GM19324 (cell line): ENCODE results near the gene CADM3.

ENCODE experiments used
- ATAC-seq: cut with Tn5 transposase; IDR thresholded peaks from one replicate; pipeline ENCODE4 v1.9.1; 2021; ENCODE audit warnings: mild to moderate bottlenecking, moderate library complexity; ENCODE audit not compliant: unreplicated experiment, low FRiP score

CADM3 gene, protein sequence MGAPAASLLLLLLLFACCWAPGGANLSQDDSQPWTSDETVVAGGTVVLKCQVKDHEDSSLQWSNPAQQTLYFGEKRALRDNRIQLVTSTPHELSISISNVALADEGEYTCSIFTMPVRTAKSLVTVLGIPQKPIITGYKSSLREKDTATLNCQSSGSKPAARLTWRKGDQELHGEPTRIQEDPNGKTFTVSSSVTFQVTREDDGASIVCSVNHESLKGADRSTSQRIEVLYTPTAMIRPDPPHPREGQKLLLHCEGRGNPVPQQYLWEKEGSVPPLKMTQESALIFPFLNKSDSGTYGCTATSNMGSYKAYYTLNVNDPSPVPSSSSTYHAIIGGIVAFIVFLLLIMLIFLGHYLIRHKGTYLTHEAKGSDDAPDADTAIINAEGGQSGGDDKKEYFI

DNA sequence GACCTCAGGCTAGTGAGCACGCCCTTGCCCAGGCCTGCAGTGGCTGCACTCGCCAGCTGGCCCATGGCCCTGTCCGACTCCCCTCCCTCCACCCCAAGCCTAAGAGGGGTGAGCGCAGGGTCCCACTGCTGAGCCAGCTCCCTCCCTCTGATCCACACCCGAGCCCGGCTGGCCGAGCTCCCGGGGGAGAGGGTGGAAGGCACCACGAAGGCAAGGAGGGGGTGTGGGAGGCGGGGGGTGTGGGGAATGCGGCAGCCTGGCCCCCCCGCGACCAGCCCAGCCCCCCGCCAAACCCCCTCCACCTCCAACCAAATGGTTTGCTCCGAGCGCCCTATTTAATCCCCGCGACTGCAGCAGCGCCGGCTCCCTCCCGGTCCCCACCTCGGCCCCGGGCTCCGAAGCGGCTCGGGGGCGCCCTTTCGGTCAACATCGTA, at the start of gene CADM3:
Gene CADM3 (plus strand): TSS at position 362 of the 434 bp plus-strand sequence. CDS start 151 bp downstream, outside the sequence.
- ATAC-seq: no peak

DNA sequence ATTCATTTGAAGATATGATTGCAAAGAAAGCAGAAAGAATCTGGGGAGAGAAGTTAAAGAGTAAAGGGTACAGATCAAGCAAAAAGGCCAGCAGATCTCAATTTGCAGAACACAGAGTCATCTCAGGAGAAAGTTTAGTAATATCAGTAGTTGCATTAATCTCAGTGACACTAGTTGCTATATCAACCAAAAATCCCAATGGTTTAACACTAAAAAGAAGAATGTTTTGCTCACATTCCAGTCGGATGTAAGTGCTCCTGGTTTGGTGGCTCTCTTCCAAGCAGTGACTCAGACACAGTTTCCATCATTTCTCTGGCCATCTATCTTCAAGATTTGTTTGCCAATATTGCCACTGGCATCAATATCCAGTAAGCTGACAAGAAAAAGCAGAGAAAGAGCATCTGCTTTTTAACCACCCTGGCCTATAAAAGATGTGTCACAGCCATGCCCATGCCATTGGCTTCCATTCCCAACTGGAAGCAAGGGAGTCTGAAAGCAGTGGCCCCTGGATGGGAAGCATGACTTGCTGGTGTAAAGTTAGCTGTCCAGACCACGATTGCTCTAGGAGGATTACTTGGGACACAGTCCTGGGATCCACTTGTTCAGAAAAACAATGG, 49.3 kb upstream of the CADM3 start:
- no peak for ATAC-seq

DNA sequence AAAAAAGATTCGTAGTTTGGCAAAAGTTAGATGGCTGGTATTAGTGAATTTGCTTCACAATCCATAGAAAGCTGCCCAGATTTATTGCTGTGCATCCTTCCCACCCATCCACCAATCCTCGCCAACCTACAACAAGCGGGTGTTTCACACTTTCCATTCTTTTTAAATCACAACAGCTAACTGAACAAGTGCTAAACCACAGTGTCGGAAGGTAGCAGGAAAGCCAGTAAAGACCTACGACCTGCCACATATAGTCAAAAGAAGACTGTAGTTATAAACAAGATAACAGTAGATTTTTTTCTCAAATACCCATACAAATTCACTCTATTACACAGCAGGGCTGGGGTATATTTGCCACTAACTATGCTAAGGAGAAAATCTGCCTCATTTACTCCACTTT, 47.8 kb upstream of the CADM3 start:
- no peak for ATAC-seq

DNA sequence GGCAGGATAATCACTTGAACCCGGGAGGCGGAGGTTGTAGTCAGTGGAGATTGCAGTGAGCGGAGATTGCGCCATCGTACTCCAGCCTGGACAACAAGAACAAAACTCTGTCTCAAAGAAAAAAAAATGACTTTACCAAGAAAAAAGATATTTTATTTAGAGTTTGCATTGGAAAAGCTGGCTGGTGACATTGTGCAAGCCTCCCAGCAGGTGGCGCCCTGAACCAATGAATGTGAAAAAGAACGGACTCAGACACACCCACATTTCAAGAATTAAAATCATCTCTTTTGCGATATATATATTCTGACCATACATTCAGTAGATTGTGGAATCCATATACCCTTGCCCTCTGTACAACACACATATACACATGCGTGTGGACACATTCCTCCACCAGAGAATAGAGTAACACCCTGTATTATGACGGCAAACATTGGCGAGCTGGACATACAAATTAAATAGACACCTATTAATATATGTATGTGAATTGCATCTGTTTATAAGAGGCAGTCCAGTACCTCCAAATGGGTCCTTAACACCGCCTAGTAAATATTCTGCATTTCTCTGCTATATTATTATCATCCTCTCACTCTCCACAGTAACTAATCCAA, 39.0 kb upstream of the CADM3 start:
- ATAC-seq: no peak

DNA sequence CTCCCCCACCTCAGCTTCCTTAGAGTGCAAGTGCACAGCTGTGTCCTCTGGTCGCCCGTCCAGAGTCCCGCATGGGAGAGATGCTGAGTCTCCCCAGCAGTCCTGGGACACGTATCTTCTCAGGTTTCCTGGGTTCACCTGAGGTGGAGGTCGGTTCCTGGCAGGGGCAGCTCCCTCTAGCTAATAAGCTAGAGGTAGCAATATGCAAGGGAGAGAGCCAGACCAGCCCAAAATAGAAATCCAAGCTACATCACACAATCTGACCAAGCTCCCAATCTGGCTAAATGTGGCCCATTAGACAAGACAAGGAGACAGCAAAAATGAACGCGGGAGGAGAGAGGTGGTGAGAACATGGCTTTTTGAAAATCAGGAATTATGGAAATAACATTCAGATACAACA, 30.9 kb upstream of the CADM3 start:
- ATAC-seq: no peak

DNA sequence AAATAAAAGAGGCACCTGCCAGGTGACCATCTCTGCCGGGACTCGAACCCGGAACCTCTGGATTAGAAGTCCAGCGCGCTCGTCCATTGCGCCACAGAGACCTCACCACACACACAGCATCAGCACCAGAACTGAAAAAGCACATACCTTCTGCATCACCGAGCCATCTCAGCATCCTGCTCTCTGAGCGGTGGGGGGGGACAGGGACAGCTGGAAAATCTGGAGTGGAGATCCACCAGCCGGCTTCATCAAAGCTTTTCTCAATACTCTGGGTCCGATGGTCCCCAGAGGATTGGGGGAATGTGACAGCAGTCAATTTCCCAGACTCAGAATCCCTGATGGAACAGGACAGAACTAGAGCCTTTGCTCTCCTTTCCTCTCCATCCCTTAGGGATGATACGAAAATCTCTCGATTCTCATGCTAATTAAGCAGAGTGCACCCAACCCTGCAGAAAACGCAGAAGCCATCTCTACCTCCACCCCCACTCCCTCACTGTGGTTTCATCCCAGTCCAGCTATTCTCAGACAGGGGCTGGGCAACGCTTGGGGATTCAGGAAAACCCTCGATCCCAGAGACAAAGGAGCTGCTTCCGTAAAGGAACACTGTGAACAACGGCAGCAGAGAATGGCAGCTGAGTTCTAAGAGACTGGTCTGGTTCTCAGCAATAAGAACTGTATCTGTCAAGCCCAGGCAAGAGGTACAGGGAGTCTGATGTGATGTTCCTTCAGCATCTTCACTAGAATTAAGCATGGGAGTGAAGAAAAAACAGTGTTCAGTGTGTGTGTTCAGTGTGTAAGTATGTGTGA, 29.6 kb upstream of the CADM3 start:
- no peak for ATAC-seq

DNA sequence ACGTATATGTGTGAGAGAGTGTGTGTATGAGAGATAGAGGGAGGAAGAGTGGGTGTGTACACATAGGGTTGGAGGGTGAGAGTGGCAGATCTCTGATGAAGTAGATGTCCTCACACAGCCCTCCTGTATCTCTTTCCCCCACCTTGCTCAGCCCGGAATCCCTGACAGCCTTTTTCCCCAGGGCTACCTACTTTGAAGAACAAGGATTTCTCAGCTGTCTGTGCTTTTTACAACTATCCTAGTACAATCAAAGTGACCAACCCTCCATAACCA, 29.1 kb upstream of the CADM3 start:
- no peak for ATAC-seq

DNA sequence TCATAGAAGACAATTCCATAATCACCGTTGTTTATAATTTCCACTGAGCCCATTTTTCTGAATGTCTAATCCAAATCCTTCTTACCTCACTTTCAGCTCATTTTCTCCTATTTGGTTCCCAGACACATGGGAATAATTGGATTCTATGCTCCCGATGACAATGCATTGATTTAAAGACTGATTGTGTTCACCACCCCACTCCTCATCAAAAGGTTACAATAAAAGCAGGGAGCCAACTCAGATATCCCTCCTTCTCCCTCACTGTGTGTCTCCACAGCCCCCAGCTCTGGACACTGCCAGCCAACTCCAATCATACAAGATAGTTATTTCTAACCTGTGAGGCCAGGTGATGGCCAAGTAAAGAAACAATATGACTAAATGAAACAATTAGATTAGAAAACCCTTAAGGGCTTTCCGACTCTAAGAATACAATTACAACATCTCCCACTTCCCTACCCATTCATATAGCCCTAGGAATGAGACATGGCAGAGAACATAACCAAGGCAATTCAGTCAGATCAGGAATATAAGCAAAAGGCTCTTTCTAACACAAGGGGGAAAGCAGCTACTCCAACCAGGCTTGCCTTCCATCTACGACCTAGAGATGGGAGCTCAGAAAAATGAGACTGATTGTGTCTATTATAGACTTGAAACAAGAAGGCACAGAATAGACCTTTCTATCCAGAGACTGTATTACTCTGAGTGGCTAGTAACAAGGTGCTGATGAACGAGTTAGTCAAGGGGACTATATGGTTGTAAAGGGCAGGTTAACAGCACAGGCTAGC, 28.5 kb upstream of the CADM3 start:
- ATAC-seq: no peak

DNA sequence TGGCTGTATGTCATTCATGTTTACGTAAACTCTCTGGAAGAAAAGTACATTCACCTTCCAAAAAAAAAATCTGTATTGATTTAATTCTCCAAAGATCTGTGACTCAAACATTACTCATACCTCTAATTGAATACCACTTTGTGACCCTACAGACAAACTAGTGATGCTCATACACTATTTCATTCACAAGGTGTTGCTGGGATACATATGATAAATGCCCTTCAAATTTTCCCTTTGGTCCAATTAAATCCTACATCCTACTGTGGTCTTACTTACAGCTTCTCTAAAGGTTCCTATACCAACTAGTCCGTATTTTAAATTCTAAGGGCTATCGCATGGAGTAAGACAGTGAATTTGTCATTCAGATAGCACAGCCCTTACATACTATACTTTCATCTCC, 26.8 kb upstream of the CADM3 start:
- ATAC-seq: no peak

DNA sequence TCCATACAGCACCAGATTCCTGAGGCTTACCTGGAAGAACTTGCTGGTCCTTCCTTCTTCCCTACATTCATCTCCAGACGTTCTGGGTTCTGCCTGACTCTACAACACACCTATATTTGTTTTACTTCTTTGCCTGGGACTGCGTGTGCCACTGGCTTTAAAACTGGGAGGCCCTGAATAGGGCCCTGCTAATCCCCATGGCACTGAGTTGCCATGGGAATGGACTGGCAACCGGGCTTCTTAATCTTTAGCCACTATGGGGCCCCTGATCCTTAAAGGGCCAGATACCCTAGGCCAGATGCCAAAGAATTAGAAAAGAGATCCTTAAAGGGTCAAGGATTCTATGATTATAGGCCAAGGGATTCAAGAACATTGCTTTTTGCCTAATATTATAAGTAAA, 24.4 kb upstream of the CADM3 start:
- no peak for ATAC-seq

DNA sequence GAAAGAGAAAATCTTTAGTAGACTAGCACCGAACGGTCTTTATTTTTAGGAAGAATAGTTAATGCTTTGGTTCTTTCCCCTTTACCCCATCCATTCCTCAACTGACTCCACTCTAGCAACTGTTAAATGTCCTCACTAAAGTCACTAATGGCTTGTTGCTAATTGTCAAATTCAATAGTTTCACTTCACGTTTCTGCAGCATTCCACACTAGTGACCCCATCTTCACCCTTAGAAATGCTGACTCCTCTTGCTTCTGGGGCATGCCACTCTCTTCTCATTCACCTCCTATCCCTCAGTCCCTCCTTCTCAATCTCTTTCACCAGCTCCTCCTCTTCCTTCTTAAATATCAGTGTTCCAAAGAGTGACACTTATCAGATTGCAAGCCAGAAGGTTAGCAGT, 19.4 kb upstream of the CADM3 start:
- no peak for ATAC-seq

DNA sequence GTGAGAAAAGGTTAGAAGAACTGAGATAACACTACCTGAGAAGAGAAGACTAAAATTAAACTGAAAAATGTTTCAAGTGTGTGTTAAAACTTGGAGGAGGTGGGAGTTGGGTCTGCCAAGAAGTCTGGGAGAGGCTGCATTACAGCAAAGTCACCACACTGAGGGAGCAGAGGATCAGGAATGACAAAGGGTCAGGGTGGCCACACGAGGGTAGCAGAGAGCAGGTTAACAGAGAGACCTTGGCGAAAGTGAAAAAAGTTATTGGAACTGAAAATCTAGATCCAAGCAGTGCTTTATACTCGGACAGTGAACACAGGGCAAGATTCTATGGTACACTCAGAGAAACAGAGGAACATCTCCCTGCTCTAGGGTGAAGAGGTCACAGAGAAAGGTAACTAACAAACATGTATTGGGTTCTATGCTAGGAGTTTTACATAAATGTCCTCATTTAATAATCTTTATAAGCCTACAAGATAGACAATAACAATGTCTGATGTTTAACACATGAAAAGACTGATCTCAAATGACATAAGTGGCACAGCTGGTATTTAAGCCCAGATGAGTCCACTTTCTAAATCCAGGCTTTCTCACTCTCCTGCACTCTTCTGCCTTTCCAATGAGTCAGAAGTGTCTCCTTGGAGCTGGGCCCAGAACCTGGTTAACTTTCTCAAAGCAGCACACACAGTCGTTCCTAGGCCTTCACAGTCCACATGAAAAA, 10.3 kb upstream of the CADM3 start:
- ATAC-seq: peak; percentile 90

DNA sequence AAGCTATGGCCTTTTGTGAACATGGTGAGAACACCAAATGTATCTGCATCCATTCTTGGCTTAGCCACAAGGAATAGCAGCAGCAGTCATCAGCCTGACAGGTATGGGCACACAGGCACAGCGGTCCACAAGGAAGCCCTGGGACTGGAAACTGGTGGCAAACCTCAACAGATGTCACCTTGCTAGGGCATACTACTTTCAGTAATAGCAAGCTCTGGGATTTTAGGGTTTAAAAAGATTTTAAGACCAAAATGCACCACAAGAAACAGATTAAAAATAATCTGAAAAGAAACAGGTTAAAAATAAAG, 9.7 kb upstream of the CADM3 start:
- no peak for ATAC-seq

DNA sequence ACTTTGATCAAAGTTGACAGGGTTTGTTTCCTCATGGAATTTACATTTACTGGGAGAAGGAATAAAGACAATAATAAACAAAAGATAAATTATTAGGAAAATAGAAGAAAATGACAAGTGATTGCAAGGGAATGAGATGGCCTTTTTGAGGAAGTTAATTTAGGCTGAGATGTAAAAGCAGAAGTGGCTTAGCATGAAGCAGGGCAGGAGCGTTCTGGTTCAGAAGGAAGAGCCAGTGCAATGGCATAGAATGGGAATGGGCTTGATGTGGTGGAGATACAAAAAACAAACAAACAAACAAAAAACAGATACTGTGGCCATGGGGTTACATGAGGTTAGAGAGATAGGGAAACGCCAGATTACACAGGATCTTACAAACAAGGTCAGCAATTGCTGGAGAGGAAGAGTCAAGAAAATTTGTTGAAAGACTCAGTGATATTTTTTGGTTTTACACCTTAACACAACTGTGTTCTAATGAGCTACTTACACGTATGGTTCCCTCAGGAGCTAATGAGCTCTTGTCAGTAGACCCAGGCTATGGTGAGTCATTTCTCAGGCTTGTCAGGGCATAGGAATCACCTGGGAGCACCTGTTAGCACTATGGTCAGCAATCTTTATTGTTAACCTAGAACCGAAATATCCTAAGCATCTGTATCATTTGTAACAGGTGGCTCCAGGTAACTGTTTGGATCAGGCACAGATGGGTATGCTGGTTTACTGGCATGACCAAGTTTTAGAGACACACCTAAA, 8.7 kb upstream of the CADM3 start:
- ATAC-seq: no peak

DNA sequence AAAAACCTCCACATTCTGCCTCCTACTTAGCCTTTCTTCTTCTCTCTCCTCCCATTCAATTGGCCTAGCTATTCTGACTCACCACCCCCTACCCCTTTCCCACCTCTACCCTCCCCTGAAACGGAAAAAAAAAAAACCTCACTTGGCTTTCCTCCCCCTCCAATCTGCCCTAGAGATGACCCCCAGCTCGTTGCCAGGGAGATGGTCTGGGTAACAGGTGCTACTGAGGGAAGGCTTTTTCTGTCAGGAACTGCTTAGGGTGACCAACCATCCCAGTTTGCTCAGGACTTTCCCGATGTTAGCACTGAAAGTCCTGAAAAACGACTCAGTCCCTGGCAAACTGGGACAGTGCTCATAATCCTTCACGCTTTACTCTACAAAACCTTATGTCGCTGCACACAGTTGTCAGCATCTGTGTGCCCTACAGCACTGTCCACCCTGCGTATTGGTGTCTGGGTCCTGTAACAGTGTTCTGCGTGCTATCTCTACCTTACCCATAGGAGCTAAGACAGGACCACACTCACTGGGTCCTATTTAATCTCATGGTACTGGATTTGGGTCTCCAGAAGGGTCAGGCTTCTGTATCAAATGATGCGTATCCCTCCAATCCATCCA, 7.7 kb upstream of the CADM3 start:
- no peak for ATAC-seq

DNA sequence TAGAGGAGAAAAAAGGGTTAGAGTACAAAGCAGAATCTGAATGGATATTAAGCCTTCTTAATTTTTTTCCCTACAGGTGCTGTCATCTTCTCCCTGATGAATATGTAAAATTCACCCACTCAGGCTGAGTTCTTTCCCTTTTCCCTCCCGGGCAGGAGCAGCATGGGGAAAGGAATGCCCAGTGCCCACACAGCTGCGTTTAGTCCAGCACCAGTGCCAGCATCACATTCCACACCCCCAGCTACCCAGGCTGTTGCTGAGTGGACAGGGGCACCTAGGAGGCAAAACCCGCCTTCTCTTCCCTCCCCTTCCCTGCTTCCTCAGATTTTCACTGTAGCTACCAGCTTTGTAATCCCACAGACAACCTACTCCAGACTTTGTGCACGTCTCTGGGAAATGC, 3.4 kb upstream of the CADM3 start:
- ATAC-seq: no peak

DNA sequence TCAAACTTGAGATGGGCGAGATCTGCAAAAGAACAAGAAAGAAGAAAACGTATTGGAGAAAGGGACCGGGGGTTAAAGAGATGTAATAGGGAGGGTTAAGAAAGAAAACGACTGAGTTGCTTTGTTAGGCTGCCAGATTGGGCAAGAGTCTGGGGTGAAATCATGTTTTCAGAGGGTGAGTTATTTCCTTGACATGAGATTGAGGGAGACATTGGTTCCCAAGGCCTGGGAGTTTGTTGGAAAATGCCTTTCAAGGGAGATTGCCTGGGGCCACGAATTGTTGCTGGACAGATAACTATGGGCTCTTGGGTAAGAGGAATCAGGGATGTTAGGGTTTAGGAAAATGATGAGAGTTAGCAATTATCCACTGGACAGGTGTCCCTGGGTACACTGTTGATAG, 776 bp upstream of the CADM3 start:
- ATAC-seq: no peak

DNA sequence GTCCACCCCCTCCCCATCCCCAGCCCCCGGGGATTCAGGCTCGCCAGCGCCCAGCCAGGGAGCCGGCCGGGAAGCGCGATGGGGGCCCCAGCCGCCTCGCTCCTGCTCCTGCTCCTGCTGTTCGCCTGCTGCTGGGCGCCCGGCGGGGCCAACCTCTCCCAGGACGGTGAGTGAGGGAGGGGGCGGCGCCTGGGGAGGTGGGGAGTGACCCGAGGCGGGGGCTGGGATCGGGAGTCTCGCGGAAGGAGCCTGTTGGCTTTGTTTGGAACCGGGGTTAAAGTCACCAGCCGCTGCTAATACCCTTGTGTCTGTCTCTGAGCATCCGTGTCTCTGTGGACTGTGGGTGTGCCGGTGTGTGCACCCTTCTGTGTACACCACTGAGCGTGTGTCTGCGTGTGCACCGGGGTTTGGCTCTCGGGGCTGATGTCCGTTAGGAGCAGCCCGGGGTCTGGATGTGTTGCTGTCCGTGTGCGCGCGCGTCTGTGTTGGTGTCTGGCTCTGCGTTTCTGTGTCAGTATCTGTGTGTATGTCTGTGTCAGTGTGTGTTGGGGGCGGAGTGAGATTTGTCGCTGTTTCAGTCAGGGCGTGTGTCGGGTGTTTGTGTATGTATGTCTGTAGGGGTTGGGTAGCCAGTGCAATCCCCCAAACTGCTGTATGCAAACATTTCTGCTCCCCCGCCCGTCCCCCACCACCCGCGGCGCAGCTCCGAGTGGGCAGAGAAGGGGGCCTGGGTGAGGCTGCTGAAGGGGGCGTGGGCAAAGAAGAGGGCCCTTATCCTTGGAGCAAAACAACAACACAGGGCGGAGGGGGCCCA, 480 bp downstream of the CADM3 start:
- ATAC-seq: no peak
